HepG2 (cell line): ENCODE results near the gene PPCDC. TPM values are rescaled to one million over a fixed set of nuclear protein-coding genes. Genes with fewer than 3 reads are reported as not detected.

Experiments
- ATAC-seq: fragments of 200-7000 bp; cut with Tn5 transposase; 3 replicates; pipeline ENCODE4 v1.9.1; 2020; ENCODE audit warnings: mild to moderate bottlenecking, moderate library complexity
- BruUV-seq: library from RNA; stranded (reverse); fragments of 400-500 nt; replicated peaks from 2 replicates; lab custom pipeline; 2021; lab: Mats Ljungman, UMichigan
- CTCF ChIA-PET: fragments of 300-600 bp; formaldehyde crosslinking; extraction: SDS; loops from one replicate; lab custom pipeline; 2021; ENCODE audit warnings: low total read pairs, inconsistent platforms, low intra/inter-chr PET ratio; lab: Yijun Ruan, JAX
- POLR2A ChIA-PET: fragments of 350-600 bp; sonication (Branson Sonifier 250); formaldehyde crosslinking; loops from one replicate; lab custom pipeline; 2020; ENCODE audit warnings: antibody characterized with exemption, inconsistent platforms; lab: Yijun Ruan, JAX
- DNase-seq: peaks from one replicate; pipeline ENCODE4 v3.0.0-alpha.2; 2015; ENCODE audit warnings: low spot score
- FAIRE-seq: peaks from 3 replicates; lab custom pipeline; 2011; peaks lifted over from hg19 to GRCh38; lab: Jason Lieb, UNC
- H2AFZ ChIP-seq: one replicate; pipeline ENCODE4 v1.6.1; 2011; ENCODE audit warnings: low read length, inconsistent platforms
- H3K27ac ChIP-seq: fragments of 300-600 bp; 3 replicates; pipeline ENCODE4 v1.8.0; 2011; ENCODE audit warnings: mixed run types, mild to moderate bottlenecking, mixed read lengths, low read length, inconsistent platforms; ENCODE audit not compliant: insufficient read depth; ENCODE audit errors: extremely low read length
- H3K27me3 ChIP-seq, 2 experiments: fragments of 200-600 bp in 1 of 2; 2 replicates in 1 of 2; 3 replicates in 1 of 2; pipeline versions ENCODE4 v1.6.0 to v1.8.0; 2011; ENCODE audit warnings: low read length in 2 of 2, mild to moderate bottlenecking in 2 of 2, moderate library complexity in 2 of 2, inconsistent platforms in 1 of 2; ENCODE audit not compliant: insufficient read depth in 2 of 2, control insufficient read depth in 1 of 2
- H3K36me3 ChIP-seq, 2 experiments: fragments of 200-600 bp in 1 of 2; replicated peaks in 1 of 2; 2 replicates in 1 of 2; 3 replicates in 1 of 2; pipeline versions ENCODE4 v1.5.1 to v1.8.0; 2011; ENCODE audit warnings: low read length in 2 of 2, inconsistent platforms in 1 of 2; ENCODE audit not compliant: insufficient read depth in 2 of 2, control insufficient read depth in 1 of 2
- H3K4me1 ChIP-seq: 2 replicates; pipeline ENCODE4 v1.5.1; 2012; ENCODE audit warnings: low read length, inconsistent platforms; ENCODE audit not compliant: insufficient read depth
- H3K4me2 ChIP-seq: 2 replicates; pipeline ENCODE4 v1.6.0; 2011; ENCODE audit warnings: low read depth, low read length, inconsistent platforms
- H3K4me3 ChIP-seq, 3 experiments: fragments of 200-600 bp in 1 of 3; sonication (generic), shearing (Covaris generic) in 1 of 3; replicated peaks in 1 of 3; 2 replicates each; pipeline ENCODE4 v1.5.1; 2011 to 2016; ENCODE audit warnings: low read length in 3 of 3, inconsistent platforms in 2 of 3, low read depth in 2 of 3, mild to moderate bottlenecking in 2 of 3, control low read depth in 1 of 3, mixed read lengths in 1 of 3; ENCODE audit not compliant: insufficient read depth in 1 of 3
- H3K79me2 ChIP-seq: one replicate; pipeline ENCODE4 v1.6.1; 2011; ENCODE audit warnings: low read length, inconsistent platforms; ENCODE audit not compliant: insufficient read depth
- H3K9ac ChIP-seq: 2 replicates; pipeline ENCODE4 v1.6.0; 2011; ENCODE audit warnings: mild to moderate bottlenecking, low read depth, low read length, inconsistent platforms; ENCODE audit not compliant: insufficient read depth
- H3K9me3 ChIP-seq: 2 replicates; pipeline ENCODE4 v1.5.1; 2012; ENCODE audit warnings: mild to moderate bottlenecking, low read length
- H4K20me1 ChIP-seq: 2 replicates; pipeline ENCODE4 v1.6.0; 2011; ENCODE audit warnings: inconsistent platforms, mild to moderate bottlenecking, low read length, moderate library complexity; ENCODE audit not compliant: insufficient read depth
- SOX6 ChIP-seq, 2 experiments: fragments of 450-650 bp in 1 of 2; sonication (generic) in 1 of 2; formaldehyde crosslinking in 1 of 2; IDR thresholded peaks; 2 replicates each; pipeline versions ENCODE4 v1.4.0 to v1.6.1; 2017 to 2020; ENCODE audit warnings: antibody characterized with exemption in 1 of 2, mild to moderate bottlenecking in 1 of 2, missing genetic modification reagents in 1 of 2
- ZNF101 ChIP-seq: sonication (generic); formaldehyde crosslinking; IDR thresholded peaks from 2 replicates; pipeline ENCODE4 v1.4.0; 2020; ENCODE audit warnings: mild to moderate bottlenecking, low read depth, missing genetic modification reagents, borderline replicate concordance
- ZSCAN31 ChIP-seq: sonication (generic); formaldehyde crosslinking; IDR thresholded peaks from 2 replicates; pipeline ENCODE4 v1.5.0; 2020; ENCODE audit warnings: low read depth, mild to moderate bottlenecking, missing genetic modification reagents
- WGBS: methylation state at CpG from one replicate; pipeline ENCODE4 v1.1.6; 2017; ENCODE audit warnings: low lambda C conversion rate; 5-methylcytosine and 5-hydroxymethylcytosine counted together
- in situ Hi-C: cut with HindIII; loops from 2 replicates; pipeline ENCODE4 v1.10.0; 2017; ENCODE audit warnings: low pct_unique_long_range_greater_than_20kb; ENCODE audit not compliant: extremely low pct_ligation_motif_present
- intact Hi-C: fragments of 100-400 bp; cut with micrococcal nuclease; formaldehyde crosslinking; loops from one replicate; pipeline ENCODE4 v1.10.0; 2022; ENCODE audit not compliant: unreplicated experiment
- polyA plus RNA-seq, 8 experiments: library from polyadenylated mRNA; depleted of rRNA in 3 of 8; stranded (reverse) in 7 of 8; unstranded in 1 of 8; fragments of >200 nt; fragmentation: Illumina TruSeq in 4 of 8; extraction: Trizol in 4 of 8; gene quantifications; 2 replicates each; pipeline versions ENCODE4 v1.2.1 to v1.2.3, GENCODE V29; 2011 to 2016; ENCODE audit warnings: low read depth in 4 of 8, missing spikeins in 1 of 8, mixed read lengths in 1 of 8; ENCODE audit not compliant: insufficient read depth in 1 of 8
- total RNA-seq, 5 experiments: library from RNA; depleted of rRNA; stranded (reverse); fragments of >200 nt; fragmentation: Illumina TruSeq; extraction: Trizol; gene quantifications; 2 replicates each; pipeline ENCODE4 v1.2.3, GENCODE V29; 2016; ENCODE audit warnings: low read depth in 1 of 5
- TF ChIP-seq, protein P1 (sequence below): sonication (generic); formaldehyde crosslinking; IDR thresholded peaks from 2 replicates; pipeline ENCODE4 v1.5.0; 2020; ENCODE audit warnings: missing genetic modification reagents
- TF ChIP-seq, protein P2 (sequence below): sonication (generic); formaldehyde crosslinking; IDR thresholded peaks from 2 replicates; pipeline ENCODE4 v1.4.0; 2020; ENCODE audit warnings: missing genetic modification reagents, borderline replicate concordance

Gene PPCDC
- total and polyA plus RNA-seq, 2 of the 13 experiments (the other 11 are each of a cell fraction or from before 2014, with no cell fraction given), result 12.3 to 12.8 TPM

- TF ChIP-seq ZNF101 (CRISPR knock-in tag), result no peak
- TF ChIP-seq, protein P1, sequence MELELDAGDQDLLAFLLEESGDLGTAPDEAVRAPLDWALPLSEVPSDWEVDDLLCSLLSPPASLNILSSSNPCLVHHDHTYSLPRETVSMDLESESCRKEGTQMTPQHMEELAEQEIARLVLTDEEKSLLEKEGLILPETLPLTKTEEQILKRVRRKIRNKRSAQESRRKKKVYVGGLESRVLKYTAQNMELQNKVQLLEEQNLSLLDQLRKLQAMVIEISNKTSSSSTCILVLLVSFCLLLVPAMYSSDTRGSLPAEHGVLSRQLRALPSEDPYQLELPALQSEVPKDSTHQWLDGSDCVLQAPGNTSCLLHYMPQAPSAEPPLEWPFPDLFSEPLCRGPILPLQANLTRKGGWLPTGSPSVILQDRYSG (CRISPR knock-in tag), result 0 out of 2 replicates have a peak, but pooled peaks have one; percentile 36
- TF ChIP-seq, all 625 proteins: peak for 1
- FAIRE-seq (no peak), ATAC-seq (peak; percentile 37), DNase-seq (no peak)
- H3K4me2 ChIP-seq, result no peak overlapping the region
- intact Hi-C loops, result loop anchor here (1.0 kb wide), 1 partner anchor 176 kb away; no protein-coding TSS in a partner anchor
- peaks cover 0 to 4% of the 10 kb centered on the region in 2 experiments; a peak in 3 of 5 replicates for H3K36me3 ChIP-seq
- no peak overlapping the region for H3K9ac ChIP-seq
- H3K4me1 ChIP-seq, result peaks cover 37% of the 10 kb centered on the region
- no peak overlapping the region for H3K4me3 ChIP-seq
- ChIA-PET CTCF (interaction anchor here (2.1 to 2.7 kb wide), 2 partner anchors 173 to 176 kb away, joined by 10 to 37 read pairs; partner anchors contain the start of gene C15orf39), POLR2A (interaction anchor here (1.1 to 2.3 kb wide), 4 partner anchors 14 to 175 kb away, joined by 3 to 8 read pairs (median 6); partner anchors contain the start of gene C15orf39)
- H3K79me2 ChIP-seq, result peaks cover 13% of the 10 kb centered on the region
- WGBS, result 83% methylated on average over 4 of the region's 4 CpGs
- H3K27me3 ChIP-seq, result no peaks in the 10 kb centered on the region
- H4K20me1 ChIP-seq, result no peaks in the 10 kb centered on the region
- no TSS peak for BruUV-seq
- H2AFZ ChIP-seq, result no peak overlapping the region
- in situ Hi-C loops, result no loop called here
- H3K9me3 ChIP-seq, result no peaks in the 10 kb centered on the region
- H3K27ac ChIP-seq, result no peak overlapping the region
Observed at GRCh38 chr15:75028991-75029377, 5.6 kb downstream of the PPCDC start.

- ATAC-seq, result peak; percentile 90
- in situ Hi-C loops, result no loop called here
- no peak overlapping the region for H3K4me3 ChIP-seq
- TF ChIP-seq ZSCAN31 (CRISPR knock-in tag), result 0 out of 2 replicates have a peak, but pooled peaks have one; percentile 22
- TF ChIP-seq SOX6 (IDR thresholded peaks at IDR 0.05), result no peak
- no peak for TF ChIP-seq SOX6 (CRISPR knock-in tag; IDR thresholded peaks at IDR 0.05)
- TF ChIP-seq, protein P2, sequence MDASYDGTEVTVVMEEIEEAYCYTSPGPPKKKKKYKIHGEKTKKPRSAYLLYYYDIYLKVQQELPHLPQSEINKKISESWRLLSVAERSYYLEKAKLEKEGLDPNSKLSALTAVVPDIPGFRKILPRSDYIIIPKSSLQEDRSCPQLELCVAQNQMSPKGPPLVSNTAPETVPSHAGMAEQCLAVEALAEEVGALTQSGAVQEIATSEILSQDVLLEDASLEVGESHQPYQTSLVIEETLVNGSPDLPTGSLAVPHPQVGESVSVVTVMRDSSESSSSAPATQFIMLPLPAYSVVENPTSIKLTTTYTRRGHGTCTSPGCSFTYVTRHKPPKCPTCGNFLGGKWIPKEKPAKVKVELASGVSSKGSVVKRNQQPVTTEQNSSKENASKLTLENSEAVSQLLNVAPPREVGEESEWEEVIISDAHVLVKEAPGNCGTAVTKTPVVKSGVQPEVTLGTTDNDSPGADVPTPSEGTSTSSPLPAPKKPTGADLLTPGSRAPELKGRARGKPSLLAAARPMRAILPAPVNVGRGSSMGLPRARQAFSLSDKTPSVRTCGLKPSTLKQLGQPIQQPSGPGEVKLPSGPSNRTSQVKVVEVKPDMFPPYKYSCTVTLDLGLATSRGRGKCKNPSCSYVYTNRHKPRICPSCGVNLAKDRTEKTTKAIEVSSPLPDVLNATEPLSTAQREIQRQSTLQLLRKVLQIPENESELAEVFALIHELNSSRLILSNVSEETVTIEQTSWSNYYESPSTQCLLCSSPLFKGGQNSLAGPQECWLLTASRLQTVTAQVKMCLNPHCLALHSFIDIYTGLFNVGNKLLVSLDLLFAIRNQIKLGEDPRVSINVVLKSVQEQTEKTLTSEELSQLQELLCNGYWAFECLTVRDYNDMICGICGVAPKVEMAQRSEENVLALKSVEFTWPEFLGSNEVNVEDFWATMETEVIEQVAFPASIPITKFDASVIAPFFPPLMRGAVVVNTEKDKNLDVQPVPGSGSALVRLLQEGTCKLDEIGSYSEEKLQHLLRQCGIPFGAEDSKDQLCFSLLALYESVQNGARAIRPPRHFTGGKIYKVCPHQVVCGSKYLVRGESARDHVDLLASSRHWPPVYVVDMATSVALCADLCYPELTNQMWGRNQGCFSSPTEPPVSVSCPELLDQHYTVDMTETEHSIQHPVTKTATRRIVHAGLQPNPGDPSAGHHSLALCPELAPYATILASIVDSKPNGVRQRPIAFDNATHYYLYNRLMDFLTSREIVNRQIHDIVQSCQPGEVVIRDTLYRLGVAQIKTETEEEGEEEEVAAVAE (CRISPR knock-in tag), result 0 out of 2 replicates have a peak, but pooled peaks have one; percentile 28
Observed at GRCh38 chr15:75029378-75030022, 6.1 kb downstream of the PPCDC start.

More at GRCh38 chr15:75029378-75030022, 6.1 kb downstream of the PPCDC start:
- Histone ChIP-seq H4K20me1 (no peaks in the 10 kb centered on the region), H2AFZ (no peak overlapping the region), H3K27me3 (no peaks in the 10 kb centered on the region), H3K9me3 (no peaks in the 10 kb centered on the region), H3K9ac (no peak overlapping the region), H3K27ac (no peak overlapping the region), H3K4me1 (peaks cover 35% of the 10 kb centered on the region), H3K79me2 (peaks cover 8% of the 10 kb centered on the region), H3K4me2 (no peak overlapping the region), H3K36me3 (peaks cover 0 to 4% of the 10 kb centered on the region in 2 experiments; a peak in 3 of 5 replicates)
- CTCF ChIA-PET, result interaction anchor here (2.1 to 2.7 kb wide), 2 partner anchors 173 to 175 kb away, joined by 10 to 37 read pairs; partner anchors contain the start of gene C15orf39
- WGBS, result 62% methylated on average over 9 of the region's 12 CpGs
- POLR2A ChIA-PET, result interaction anchor here (0.6 to 2.3 kb wide), 5 partner anchors 14 to 175 kb away, joined by 3 to 8 read pairs (median 5); partner anchors contain the start of gene C15orf39
- intact Hi-C loops, result loop anchor here (1.0 to 10.0 kb wide), 2 partner anchors 176 to 275 kb away; no protein-coding TSS in a partner anchor
- FAIRE-seq, result peak; percentile 86
- BruUV-seq, result no TSS peak
- peak; percentile 66 for DNase-seq
